ENCODE data around the gene TMEM95. TPM values are rescaled to one million over a fixed set of nuclear protein-coding genes. Genes with fewer than 3 reads are reported as not detected.
A peak's percentile ranks its signal among the peaks of the same experiment; 100 is the strongest.

Gene TMEM95
- total RNA-seq, 1 donor, result not detected

DNA sequence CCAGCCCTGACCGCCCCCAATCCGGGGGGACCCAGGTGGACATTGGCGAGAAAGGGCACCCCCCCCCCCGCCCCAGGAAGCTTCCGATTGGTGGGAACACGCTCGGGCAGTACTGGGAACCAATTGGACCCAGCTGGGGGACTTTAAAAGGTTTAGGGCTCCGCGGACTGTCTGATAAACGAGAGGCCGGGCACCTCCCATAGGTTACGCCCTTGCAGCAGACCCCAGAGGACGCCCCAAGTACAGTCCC, 48.7 kb downstream of the TMEM95 start:
- H3K9me3 ChIP-seq (ENCODE audit: low read depth, low read length), result no peaks in the 10 kb centered on the region
- DNase-seq (ENCODE audit: insufficient read length, low spot score, missing footprints), result peak; percentile 99
- peaks cover 2% of the 10 kb centered on the region for H3K36me3 ChIP-seq (ENCODE audit: insufficient read depth, low read length)
- H4K20me1 ChIP-seq (ENCODE audit: insufficient read depth, low read length), result peaks cover 6% of the 10 kb centered on the region
- peak overlapping the region; percentile 85 for H3K4me3 ChIP-seq (ENCODE audit: insufficient read depth, low read length)
- no peaks in the 10 kb centered on the region for H3K27me3 ChIP-seq (ENCODE audit: insufficient read depth, low read length)
- peak overlapping the region; percentile 61 for H3K27ac ChIP-seq (ENCODE audit: low read depth, low read length)
- TF ChIP-seq CTCF (IDR thresholded peaks at IDR 0.05; ENCODE audit: extremely low read depth, low read depth, low read length), result no peak
- peak overlapping the region; percentile 98 for H3K4me2 ChIP-seq (ENCODE audit: insufficient read depth, low read length)
- peaks cover 17% of the 10 kb centered on the region for H3K4me1 ChIP-seq (ENCODE audit: insufficient read depth, low read length)
- peak overlapping the region; percentile 94 for H2AFZ ChIP-seq (ENCODE audit: low read length)
- peaks cover 10% of the 10 kb centered on the region for H3K79me2 ChIP-seq (ENCODE audit: insufficient read depth, low read length)

DNA sequence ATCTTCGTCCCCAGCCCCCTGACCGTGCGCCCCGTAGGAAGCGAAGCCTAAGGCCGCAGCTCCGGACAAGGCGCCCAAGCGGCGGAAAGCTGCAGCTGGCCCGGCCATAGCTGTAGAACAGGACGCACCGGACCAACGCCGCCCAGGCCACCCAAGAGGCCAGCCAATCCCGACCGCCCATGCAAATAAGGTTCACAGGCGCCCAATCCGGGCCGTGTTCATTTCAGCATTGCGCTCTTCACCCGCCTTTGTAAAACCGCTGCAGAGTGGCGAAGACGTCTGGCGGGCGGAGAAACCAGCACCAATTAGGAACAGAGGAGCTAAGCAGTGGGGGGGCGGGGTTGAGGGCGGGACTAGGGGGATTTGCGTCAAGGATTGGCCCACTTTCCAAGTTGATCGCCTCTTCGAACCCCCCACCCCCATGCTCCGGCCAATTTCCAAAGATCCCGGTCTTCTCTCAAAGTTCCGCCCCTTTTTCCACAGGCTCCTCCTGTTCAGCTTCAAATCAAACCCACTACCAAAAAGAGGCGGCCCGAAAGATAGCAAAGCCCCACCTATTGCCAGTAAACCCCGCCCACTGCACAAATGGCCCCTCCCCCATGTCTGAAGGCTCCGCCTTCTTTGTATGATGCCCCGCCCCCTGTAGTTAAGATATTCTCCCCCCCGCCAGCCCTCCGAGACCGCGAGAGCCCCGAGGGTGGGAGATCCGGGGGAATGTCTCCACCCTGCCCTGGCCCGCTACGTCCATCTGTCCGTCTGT, 49.2 kb downstream of the TMEM95 start, which contains the start of gene TMEM256:
Gene TMEM256, minus strand, starts transcription at position 121 of the 760 bp plus-strand sequence. Its CDS starts 13 bp downstream, at position 108.
- peak; percentile 100 for DNase-seq (ENCODE audit: insufficient read length, low spot score, missing footprints)
- Histone ChIP-seq H3K9me3 (ENCODE audit: low read depth, low read length) (no peaks in the 10 kb centered on the region), H3K4me1 (ENCODE audit: insufficient read depth, low read length) (peaks cover 17% of the 10 kb centered on the region), H3K4me2 (ENCODE audit: insufficient read depth, low read length) (peak within 1 kb of the TSS; percentile 98), H3K27ac (ENCODE audit: low read depth, low read length) (peak within 1 kb of the TSS; percentile 61), H3K27me3 (ENCODE audit: insufficient read depth, low read length) (no peaks in the 10 kb centered on the region), H2AFZ (ENCODE audit: low read length) (peak within 1 kb of the TSS; percentile 94), H3K36me3 (ENCODE audit: insufficient read depth, low read length) (peaks cover 7% of the 10 kb centered on the region), H4K20me1 (ENCODE audit: insufficient read depth, low read length) (peaks cover 6% of the 10 kb centered on the region), H3K79me2 (ENCODE audit: insufficient read depth, low read length) (peaks cover 10% of the 10 kb centered on the region), H3K4me3 (ENCODE audit: insufficient read depth, low read length) (peak within 1 kb of the TSS; percentile 85)
- no peak for TF ChIP-seq CTCF (IDR thresholded peaks at IDR 0.05; ENCODE audit: extremely low read depth, low read depth, low read length)

DNA sequence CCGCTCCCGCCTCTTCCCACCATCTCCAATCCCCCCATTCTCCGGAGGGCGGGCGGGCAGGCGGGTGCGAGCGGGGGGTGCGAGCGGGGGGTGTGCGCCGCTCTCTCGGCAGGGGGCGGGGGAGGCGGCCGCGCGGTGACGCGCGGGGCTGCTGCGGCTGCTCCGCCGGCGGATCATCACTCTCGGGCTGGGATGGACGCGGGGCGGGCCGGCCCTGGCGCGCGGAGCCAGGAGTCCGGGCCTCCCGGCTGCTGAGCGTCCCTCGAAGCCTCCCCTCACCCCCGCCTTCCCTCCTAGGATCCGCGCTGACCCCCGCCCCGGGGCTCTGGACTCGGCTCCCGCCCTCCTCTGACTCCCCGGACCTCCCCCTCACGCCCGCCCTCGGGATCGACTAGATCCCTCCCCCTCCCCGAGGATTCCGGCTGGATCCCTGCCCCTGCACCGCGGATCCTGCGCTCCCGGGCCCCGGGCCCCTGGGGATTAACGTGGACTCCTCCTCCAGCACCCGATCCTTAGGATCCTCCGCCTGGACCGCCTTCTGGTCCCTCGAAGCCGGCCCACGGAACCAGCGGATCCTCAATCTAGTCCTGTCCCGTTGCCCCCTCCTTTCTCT, 49.9 kb downstream of the TMEM95 start:
- Histone ChIP-seq H2AFZ (ENCODE audit: low read length) (peak overlapping the region; percentile 82), H4K20me1 (ENCODE audit: insufficient read depth, low read length) (peaks cover 6% of the 10 kb centered on the region), H3K27me3 (ENCODE audit: insufficient read depth, low read length) (no peaks in the 10 kb centered on the region), H3K9me3 (ENCODE audit: low read depth, low read length) (no peaks in the 10 kb centered on the region), H3K27ac (ENCODE audit: low read depth, low read length) (peak overlapping the region; percentile 51), H3K4me3 (ENCODE audit: insufficient read depth, low read length) (peak overlapping the region; percentile 85), H3K4me1 (ENCODE audit: insufficient read depth, low read length) (peaks cover 17% of the 10 kb centered on the region), H3K79me2 (ENCODE audit: insufficient read depth, low read length) (peaks cover 10% of the 10 kb centered on the region), H3K4me2 (ENCODE audit: insufficient read depth, low read length) (peak overlapping the region; percentile 83), H3K36me3 (ENCODE audit: insufficient read depth, low read length) (peaks cover 13% of the 10 kb centered on the region)
- TF ChIP-seq CTCF (IDR thresholded peaks at IDR 0.05; ENCODE audit: extremely low read depth, low read depth, low read length), result no peak
- DNase-seq (ENCODE audit: insufficient read length, low spot score, missing footprints), result peak; percentile 98
